K562 (cell line): Measurements from ENCODE around the gene PLA2G15. TPM values are rescaled to one million over a fixed set of nuclear protein-coding genes. Genes with fewer than 3 reads are reported as not detected.
A peak's percentile ranks its signal among the peaks of the same experiment; 100 is the strongest.

Source experiments
- ATAC-seq: fragments of 200-7000 bp; cut with Tn5 transposase; 3 replicates; pipeline ENCODE4 v1.9.1; 2020; ENCODE audit warnings: moderate library complexity
- BruUV-seq: library from RNA; stranded (reverse); fragments of 400-500 nt; replicated peaks from 2 replicates; lab custom pipeline; 2021; lab: Mats Ljungman, UMichigan
- CTCF ChIA-PET: fragments of 300-600 bp; formaldehyde crosslinking; extraction: SDS; loops from one replicate; lab custom pipeline; 2021; ENCODE audit warnings: low intra/inter-chr PET ratio; lab: Yijun Ruan, JAX
- POLR2A ChIA-PET: fragments of 300-600, 350-650 bp; sonication (Branson Sonifier 250); formaldehyde crosslinking; extraction: SDS; loops from one replicate; lab custom pipeline; 2021; ENCODE audit warnings: antibody characterized with exemption, inconsistent platforms; lab: Yijun Ruan, JAX
- DNase-seq, 4 experiments: peaks; one replicate each; pipeline versions ENCODE4 v3.0.0 to v3.0.0-alpha.2; 2011 to 2018; ENCODE audit warnings: low spot score in 3 of 4, mixed read lengths in 3 of 4; ENCODE audit errors: extremely low read depth in 1 of 4
- FAIRE-seq: peaks from 2 replicates; lab custom pipeline; 2011; peaks lifted over from hg19 to GRCh38; lab: Jason Lieb, UNC
- H2AFZ ChIP-seq: 2 replicates; pipeline ENCODE4 v1.6.0; 2011; ENCODE audit warnings: low read depth, low read length, control low read depth, inconsistent platforms
- H3K27ac ChIP-seq: fragments of 200-600 bp; 3 replicates; pipeline ENCODE4 v1.8.0; 2011; ENCODE audit warnings: low read depth, mild to moderate bottlenecking, control low read depth, inconsistent platforms, low read length, moderate library complexity, mixed read lengths; ENCODE audit errors: extremely low read depth
- H3K27me3 ChIP-seq, 2 experiments: fragments of 300-600 bp in 1 of 2; 2 replicates in 1 of 2; 3 replicates in 1 of 2; pipeline versions ENCODE4 v1.6.0 to v1.8.0; 2011; ENCODE audit warnings: inconsistent platforms in 2 of 2, low read length in 2 of 2, mild to moderate bottlenecking in 1 of 2, mixed read lengths in 1 of 2, moderate library complexity in 1 of 2; ENCODE audit not compliant: control insufficient read depth in 2 of 2, insufficient read depth in 2 of 2
- H3K36me3 ChIP-seq: fragments of 300-600 bp; 3 replicates; pipeline ENCODE4 v1.8.0; 2011; ENCODE audit warnings: mild to moderate bottlenecking, low read length, inconsistent platforms; ENCODE audit not compliant: control insufficient read depth, insufficient read depth
- H3K4me1 ChIP-seq, 2 experiments: fragments of 200-600 bp in 1 of 2; replicated peaks in 1 of 2; 2 replicates in 1 of 2; 3 replicates in 1 of 2; pipeline versions ENCODE4 v1.5.1 to v1.8.0; 2011; ENCODE audit warnings: inconsistent platforms in 2 of 2, low read length in 2 of 2, mild to moderate bottlenecking in 1 of 2, mixed read lengths in 1 of 2, moderate library complexity in 1 of 2; ENCODE audit not compliant: control insufficient read depth in 2 of 2, insufficient read depth in 2 of 2
- H3K4me2 ChIP-seq: 2 replicates; pipeline ENCODE4 v1.6.1; 2011; ENCODE audit warnings: low read length, control low read depth, inconsistent platforms, mixed read lengths; ENCODE audit not compliant: insufficient read depth
- H3K4me3 ChIP-seq: fragments of 200-600 bp; sonication (generic), shearing (Covaris generic); 2 replicates; pipeline ENCODE4 v1.5.1; 2016; ENCODE audit warnings: control low read depth, inconsistent platforms
- H3K79me2 ChIP-seq: fragments of 200-600 bp; 3 replicates; pipeline ENCODE4 v1.8.0; 2011; ENCODE audit warnings: low read length, inconsistent platforms; ENCODE audit not compliant: control insufficient read depth, insufficient read depth
- H3K9ac ChIP-seq, 2 experiments: 2 replicates each; pipeline versions ENCODE4 v1.6.0 to v1.6.1; 2011; ENCODE audit warnings: low read depth in 2 of 2, low read length in 2 of 2, control low read depth in 1 of 2, inconsistent platforms in 1 of 2, mild to moderate bottlenecking in 1 of 2, mixed read lengths in 1 of 2; ENCODE audit not compliant: insufficient read depth in 1 of 2
- H3K9me1 ChIP-seq: one replicate; pipeline ENCODE4 v1.6.0; 2011; ENCODE audit warnings: inconsistent platforms, mild to moderate bottlenecking, low read length, moderate library complexity; ENCODE audit not compliant: control insufficient read depth, insufficient read depth
- H3K9me3 ChIP-seq: replicated peaks from 2 replicates; pipeline ENCODE4 v1.5.1; 2011; ENCODE audit warnings: low read depth, low read length, inconsistent platforms; ENCODE audit not compliant: control insufficient read depth, insufficient read depth
- H4K20me1 ChIP-seq: replicated peaks from 2 replicates; pipeline ENCODE4 v1.6.1; 2011; ENCODE audit warnings: low read length, inconsistent platforms, mixed read lengths; ENCODE audit not compliant: control insufficient read depth, insufficient read depth
- CC2D1A ChIP-seq: fragments of 450-650 bp; IDR thresholded peaks from 2 replicates; pipeline ENCODE4 v1.6.1; 2017; ENCODE audit warnings: mild to moderate bottlenecking
- KLF16 ChIP-seq: IDR thresholded peaks from 2 replicates; pipeline ENCODE4 v1.6.1; 2016; ENCODE audit warnings: antibody characterized with exemption
- PHF21A ChIP-seq: fragments of 450-650 bp; IDR thresholded peaks from 2 replicates; pipeline ENCODE4 v1.6.1; 2017; ENCODE audit warnings: low read depth, borderline replicate concordance
- RAD21 ChIP-seq, 2 experiments: fragments of 250-450 bp in 1 of 2; fragments of 450-650 bp in 1 of 2; sonication (Bioruptor Pico) in 1 of 2; formaldehyde crosslinking in 1 of 2; IDR thresholded peaks in 1 of 2; conservative IDR thresholded peaks in 1 of 2; 2 replicates each; pipeline versions ENCODE4 v1.4.0 to v1.8.0; 2020 to 2022; ENCODE audit warnings: mild to moderate bottlenecking in 2 of 2, moderate library complexity in 1 of 2
- SMC3 ChIP-seq: conservative IDR thresholded peaks from 2 replicates; pipeline ENCODE4 v1.6.1; 2011; ENCODE audit warnings: low read depth, low read length, improper control_type of control experiment; ENCODE audit not compliant: insufficient read depth
- STAG1 ChIP-seq: sonication (generic); formaldehyde crosslinking; IDR thresholded peaks from 2 replicates; pipeline ENCODE4 v1.5.0; 2020; ENCODE audit warnings: missing genetic modification reagents, borderline replicate concordance
- ZFP36 ChIP-seq: fragments of 150-350 bp; IDR thresholded peaks from 2 replicates; pipeline ENCODE4 v1.6.1; 2018; ENCODE audit warnings: low read length, low read depth; ENCODE audit not compliant: partially characterized antibody
- ZNF263 ChIP-seq: sonication (generic); formaldehyde crosslinking; IDR thresholded peaks from 2 replicates; pipeline ENCODE4 v1.8.0; 2022; ENCODE audit warnings: mild to moderate bottlenecking, missing genetic modification reagents, borderline replicate concordance
- WGBS: fragments of 100-300 bp; shearing (Covaris generic); methylation state at CpG from one replicate; pipeline ENCODE4 v1.1.6; 2016; ENCODE audit warnings: low coverage, mixed read lengths; ENCODE audit not compliant: insufficient coverage; ENCODE audit errors: missing lambda C conversion rate; 5-methylcytosine and 5-hydroxymethylcytosine counted together
- in situ Hi-C: fragments of 300-500 bp; cut with MboI; formaldehyde crosslinking; loops from 4 replicates; pipeline ENCODE4 v1.15.0; 2018; ENCODE audit warnings: inconsistent platforms, mixed read lengths
- intact Hi-C: fragments of 100-400 bp; cut with micrococcal nuclease; formaldehyde crosslinking; loops from 2 replicates; pipeline ENCODE4 v1.14.2; 2022
- polyA plus RNA-seq, 8 experiments: library from polyadenylated mRNA; depleted of rRNA in 4 of 8; stranded (reverse) in 5 of 8; unstranded in 3 of 8; fragments of >200 nt; fragmentation: Nextera tagmentation in 2 of 8; fragmentation: Illumina TruSeq in 1 of 8; extraction: Ambion mirVana in 2 of 8; extraction: Trizol in 1 of 8; gene quantifications; 2 replicates each; pipeline versions ENCODE4 v1.2.1 to v1.2.3, GENCODE V29; 2011 to 2014; ENCODE audit warnings: inconsistent platforms in 1 of 8, missing spikeins in 1 of 8
- total RNA-seq, 7 experiments: library from RNA; depleted of rRNA in 6 of 7; stranded (reverse); fragments of >200 nt in 6 of 7; fragmentation: Illumina TruSeq in 2 of 7; extraction: Trizol in 2 of 7; gene quantifications; 2 replicates each; pipeline versions ENCODE4 v1.2.1 to v1.2.3, GENCODE V29; 2011 to 2021; ENCODE audit warnings: low replicate concordance in 1 of 7
- TF ChIP-seq, protein P1 (sequence below), 2 experiments: fragments of 450-650 bp; formaldehyde crosslinking in 1 of 2; IDR thresholded peaks; 2 replicates each; pipeline versions ENCODE4 v1.4.0 to v1.6.1; 2014 to 2020; ENCODE audit warnings: mild to moderate bottlenecking in 2 of 2, borderline replicate concordance in 1 of 2, low read depth in 1 of 2
- TF ChIP-seq, protein P2 (sequence below): fragments of 450-650 bp; formaldehyde crosslinking; IDR thresholded peaks from 2 replicates; pipeline ENCODE4 v1.4.0; 2020; ENCODE audit warnings: mild to moderate bottlenecking, moderate library complexity

Gene PLA2G15
- total and polyA plus RNA-seq, 9 of the 15 experiments (the other 6 are each of a cell fraction or from before 2014, with no cell fraction given) = 0.42 to 8.6 (median 4.8) TPM

DNA sequence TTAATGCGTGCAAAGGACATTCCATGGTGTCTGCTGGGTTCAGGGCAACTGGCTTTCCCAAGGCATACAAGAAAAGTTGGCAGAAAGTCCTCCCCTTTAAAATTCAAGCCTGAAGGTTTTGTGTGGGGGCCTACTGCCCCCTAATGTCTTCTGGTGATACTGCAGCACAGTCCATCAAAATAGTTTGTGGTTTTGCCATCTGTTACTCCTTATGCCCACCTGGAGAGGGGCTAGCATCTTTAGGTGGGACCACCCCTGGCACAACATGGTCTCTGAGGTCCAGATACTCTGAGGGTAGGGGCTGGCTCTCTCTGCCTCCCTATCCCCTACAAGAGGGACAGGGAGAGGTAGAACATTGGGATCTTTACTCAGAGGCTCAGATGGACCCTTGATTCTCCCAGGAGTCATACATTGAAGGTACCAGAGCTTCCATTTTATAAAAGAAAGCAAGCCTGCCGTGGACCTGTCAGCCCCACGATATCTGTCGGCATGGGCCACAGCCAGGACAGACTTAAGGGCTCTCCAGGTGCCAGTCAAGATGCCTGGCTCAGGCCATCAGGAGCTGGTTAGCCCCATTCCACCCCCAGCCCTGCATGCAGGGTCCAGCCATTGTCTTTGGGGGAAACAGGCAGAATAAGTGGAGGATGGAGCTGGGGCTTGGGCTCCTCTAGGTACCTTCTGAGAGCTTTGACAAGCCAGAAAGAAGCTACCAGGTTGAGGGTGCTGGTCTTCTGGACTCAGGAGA is 15.6 kb upstream of the PLA2G15 start:
- Histone ChIP-seq H3K9me3 (no peaks in the 10 kb centered on the region), H2AFZ (no peak overlapping the region), H3K9ac (no peak overlapping the region), H3K36me3 (peaks cover 66% of the 10 kb centered on the region; the same call in 2 of the 3 replicates), H3K4me1 (peaks cover 0 to 12% of the 10 kb centered on the region in 2 experiments; a peak in 1 of 5 replicates), H3K27ac (no peak overlapping the region), H3K9me1 (no peaks in the 10 kb centered on the region), H4K20me1 (no peaks in the 10 kb centered on the region; the same call in 1 of the 2 replicates), H3K27me3 (no peaks in the 10 kb centered on the region), H3K79me2 (no peaks in the 10 kb centered on the region; the same call in 2 of the 3 replicates), H3K4me2 (no peak overlapping the region), H3K4me3 (no peak overlapping the region)
- ATAC-seq (peak; percentile 58), DNase-seq (peak; percentile 59 to 65 (median 62)), FAIRE-seq (peak; percentile 87)
- intact Hi-C loops (loop anchor here (1.0 to 2.0 kb wide), 3 partner anchors 135 to 236 kb away; no protein-coding TSS in a partner anchor), in situ Hi-C loops (loop anchor here (10.0 kb wide), 1 partner anchor 155 kb away; no protein-coding TSS in a partner anchor)
- ChIA-PET CTCF (interaction anchor here (0.6 to 2.6 kb wide), 9 partner anchors 135 to 708 kb away, joined by 3 to 18 read pairs (median 4); no protein-coding TSS in a partner anchor), POLR2A (interaction anchor here (0.6 kb wide), 1 partner anchor 54 kb away, joined by 3 read pairs; no protein-coding TSS in a partner anchor)
- 65% methylated on average over 4 of the region's 4 CpGs for WGBS
- no TSS peak for BruUV-seq
- TF ChIP-seq PHF21A (no peak), CC2D1A (peak; percentile 27; the same call in 1 of the 2 replicates), KLF16 (0 out of 2 replicates have a peak, but pooled peaks have one; percentile 22), ZFP36 (no peak), SMC3 (peak; percentile 67), STAG1 (peak; percentile 19; the same call in 1 of the 2 replicates), ZNF263 (CRISPR knock-in tag) (peak; percentile 59; the same call in 1 of the 2 replicates), RAD21 (CRISPR knock-in tag; conservative IDR thresholded peaks at IDR 0.05 in 1 of 2, IDR thresholded peaks at IDR 0.05 in 1 of 2) (peak; percentile 71 to 74)
- TF ChIP-seq, protein P1, sequence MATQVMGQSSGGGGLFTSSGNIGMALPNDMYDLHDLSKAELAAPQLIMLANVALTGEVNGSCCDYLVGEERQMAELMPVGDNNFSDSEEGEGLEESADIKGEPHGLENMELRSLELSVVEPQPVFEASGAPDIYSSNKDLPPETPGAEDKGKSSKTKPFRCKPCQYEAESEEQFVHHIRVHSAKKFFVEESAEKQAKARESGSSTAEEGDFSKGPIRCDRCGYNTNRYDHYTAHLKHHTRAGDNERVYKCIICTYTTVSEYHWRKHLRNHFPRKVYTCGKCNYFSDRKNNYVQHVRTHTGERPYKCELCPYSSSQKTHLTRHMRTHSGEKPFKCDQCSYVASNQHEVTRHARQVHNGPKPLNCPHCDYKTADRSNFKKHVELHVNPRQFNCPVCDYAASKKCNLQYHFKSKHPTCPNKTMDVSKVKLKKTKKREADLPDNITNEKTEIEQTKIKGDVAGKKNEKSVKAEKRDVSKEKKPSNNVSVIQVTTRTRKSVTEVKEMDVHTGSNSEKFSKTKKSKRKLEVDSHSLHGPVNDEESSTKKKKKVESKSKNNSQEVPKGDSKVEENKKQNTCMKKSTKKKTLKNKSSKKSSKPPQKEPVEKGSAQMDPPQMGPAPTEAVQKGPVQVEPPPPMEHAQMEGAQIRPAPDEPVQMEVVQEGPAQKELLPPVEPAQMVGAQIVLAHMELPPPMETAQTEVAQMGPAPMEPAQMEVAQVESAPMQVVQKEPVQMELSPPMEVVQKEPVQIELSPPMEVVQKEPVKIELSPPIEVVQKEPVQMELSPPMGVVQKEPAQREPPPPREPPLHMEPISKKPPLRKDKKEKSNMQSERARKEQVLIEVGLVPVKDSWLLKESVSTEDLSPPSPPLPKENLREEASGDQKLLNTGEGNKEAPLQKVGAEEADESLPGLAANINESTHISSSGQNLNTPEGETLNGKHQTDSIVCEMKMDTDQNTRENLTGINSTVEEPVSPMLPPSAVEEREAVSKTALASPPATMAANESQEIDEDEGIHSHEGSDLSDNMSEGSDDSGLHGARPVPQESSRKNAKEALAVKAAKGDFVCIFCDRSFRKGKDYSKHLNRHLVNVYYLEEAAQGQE (IDR thresholded peaks at IDR 0.05; ENCODE audit: borderline replicate concordance) = peak; percentile 65; the same call in 1 of the 2 replicates
- TF ChIP-seq, protein P1 (CRISPR knock-in tag; IDR thresholded peaks at IDR 0.05; ENCODE audit: low read depth) = no peak
- TF ChIP-seq, protein P2, sequence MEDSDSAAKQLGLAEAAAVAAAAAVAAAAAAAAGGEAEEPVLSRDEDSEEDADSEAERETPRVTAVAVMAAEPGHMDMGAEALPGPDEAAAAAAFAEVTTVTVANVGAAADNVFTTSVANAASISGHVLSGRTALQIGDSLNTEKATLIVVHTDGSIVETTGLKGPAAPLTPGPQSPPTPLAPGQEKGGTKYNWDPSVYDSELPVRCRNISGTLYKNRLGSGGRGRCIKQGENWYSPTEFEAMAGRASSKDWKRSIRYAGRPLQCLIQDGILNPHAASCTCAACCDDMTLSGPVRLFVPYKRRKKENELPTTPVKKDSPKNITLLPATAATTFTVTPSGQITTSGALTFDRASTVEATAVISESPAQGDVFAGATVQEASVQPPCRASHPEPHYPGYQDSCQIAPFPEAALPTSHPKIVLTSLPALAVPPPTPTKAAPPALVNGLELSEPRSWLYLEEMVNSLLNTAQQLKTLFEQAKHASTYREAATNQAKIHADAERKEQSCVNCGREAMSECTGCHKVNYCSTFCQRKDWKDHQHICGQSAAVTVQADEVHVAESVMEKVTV (CRISPR knock-in tag) = peak; percentile 55; the same call in 1 of the 2 replicates
